Omental fat pad (tissue), 4 donors: ENCODE data around the gene IRF1. TPM values are rescaled to one million over a fixed set of nuclear protein-coding genes. Genes with fewer than 3 reads are reported as not detected.

Source experiments
- ATAC-seq: fragments of 150-250 bp; one replicate; pipeline ENCODE4 v1.9.1; 2016; ENCODE audit warnings: mild to moderate bottlenecking, moderate library complexity; ENCODE audit not compliant: low FRiP score
- DNase-seq: peaks from one replicate; pipeline ENCODE4 v3.0.0-alpha.2; 2019; ENCODE audit warnings: low spot score
- CTCF ChIP-seq, 3 donors: fragments of 450-650 bp; IDR thresholded peaks; one replicate each; pipeline ENCODE4 v1.5.1; 2016 to 2017; ENCODE audit warnings: antibody characterized with exemption in 3 of 3, mild to moderate bottlenecking in 3 of 3, moderate library complexity in 2 of 3
- total RNA-seq, 4 donors: library from RNA; depleted of rRNA; stranded (reverse); fragments of >200 nt; gene quantifications; one replicate each; pipeline ENCODE4 v1.1.0, GENCODE V29; 2016

IRF1 gene
- total RNA-seq, 4 donors from 2014 or later: 23.5 to 172 (median 133) TPM

GRCh38 chr5:132459983-132460838 is 30.4 kb downstream of the IRF1 start:
- DNase-seq: no peak
- no peak for ATAC-seq
- TF ChIP-seq CTCF (IDR thresholded peaks at IDR 0.05): no peak

GRCh38 chr5:132459031-132459982 is 31.3 kb downstream of the IRF1 start:
- DNase-seq (no peak), ATAC-seq (no peak)
- TF ChIP-seq CTCF (IDR thresholded peaks at IDR 0.05): no peak

GRCh38 chr5:132458651-132459030 is 31.9 kb downstream of the IRF1 start:
- TF ChIP-seq CTCF (IDR thresholded peaks at IDR 0.05): no peak
- DNase-seq: no peak
- peak; percentile 15 for ATAC-seq

GRCh38 chr5:132458226-132458560 is 32.4 kb downstream of the IRF1 start:
- ATAC-seq: no peak
- TF ChIP-seq CTCF (IDR thresholded peaks at IDR 0.05): no peak
- DNase-seq: no peak

GRCh38 chr5:132457371-132458225 is 33.0 kb downstream of the IRF1 start:
- TF ChIP-seq CTCF (IDR thresholded peaks at IDR 0.05): no peak
- ATAC-seq: peak; percentile 56
- DNase-seq: no peak

- no peak for TF ChIP-seq CTCF (IDR thresholded peaks at IDR 0.05)
- ATAC-seq: peak; percentile 2
- DNase-seq: no peak
Measured at GRCh38 chr5:132456987-132457361, 33.6 kb downstream of the IRF1 start.
